IPS-20b (cell line): ENCODE measurements around the gene FBF1.
"Not testable (repeated sequence)": the region's sequence is repeated elsewhere in the genome, so short reads cannot be mapped to it uniquely, and the experiment has no call there.

ENCODE experiments used
- H3K27ac ChIP-seq: one replicate; pipeline ENCODE4 v1.5.1; 2013; ENCODE audit warnings: low read length
- H3K27me3 ChIP-seq: 2 replicates; pipeline ENCODE4 v1.6.1; 2013; ENCODE audit warnings: mild to moderate bottlenecking, low read length, inconsistent platforms; ENCODE audit not compliant: insufficient read depth
- H3K36me3 ChIP-seq: 2 replicates; pipeline ENCODE4 v1.6.1; 2013; ENCODE audit warnings: low read depth, mild to moderate bottlenecking, inconsistent platforms, low read length, moderate library complexity; ENCODE audit not compliant: insufficient read depth
- H3K4me1 ChIP-seq: 2 replicates; pipeline ENCODE4 v1.6.1; 2013; ENCODE audit warnings: mild to moderate bottlenecking, control low read depth, inconsistent platforms, low read length, moderate library complexity; ENCODE audit not compliant: insufficient read depth
- H3K4me3 ChIP-seq: 2 replicates; pipeline ENCODE4 v1.5.1; 2013; ENCODE audit warnings: mild to moderate bottlenecking, low read length, inconsistent platforms
- H3K9ac ChIP-seq: 2 replicates; pipeline ENCODE4 v1.6.1; 2013; ENCODE audit warnings: low read depth, mild to moderate bottlenecking, inconsistent platforms, low read length, moderate library complexity
- H3K9me3 ChIP-seq: 2 replicates; pipeline ENCODE4 v1.6.1; 2013; ENCODE audit warnings: mild to moderate bottlenecking, low read depth, low read length, inconsistent platforms; ENCODE audit not compliant: insufficient read depth

Gene FBF1

DNA sequence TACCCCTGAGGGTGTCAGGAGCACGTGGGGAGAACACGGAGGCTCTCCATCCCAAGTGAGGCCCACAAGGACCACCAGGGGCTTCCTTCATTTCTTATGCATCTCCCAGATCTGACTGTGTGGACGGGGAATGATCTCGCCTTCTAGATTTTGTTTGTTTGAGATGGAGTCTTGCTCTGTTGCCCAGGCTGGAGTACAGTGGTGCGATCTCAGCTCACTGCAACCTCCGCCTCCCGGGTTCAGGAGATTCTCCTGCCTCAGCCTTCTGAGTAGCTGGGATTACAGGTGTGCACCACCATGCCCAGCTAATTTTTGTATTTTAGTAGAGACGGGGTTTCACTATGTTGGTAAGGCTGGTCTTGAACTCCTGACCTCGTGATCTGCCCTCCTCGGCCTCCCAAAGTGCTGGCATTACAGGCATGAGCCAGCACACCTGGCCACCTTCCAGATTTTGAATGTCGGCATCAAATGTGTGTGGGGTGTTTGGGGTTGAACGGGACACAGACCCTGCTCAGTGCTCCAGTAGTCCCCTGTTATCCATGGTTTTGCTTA lies 72.0 kb downstream of the FBF1 start:
- H3K27me3 ChIP-seq, H3K4me1 ChIP-seq, H3K27ac ChIP-seq, H3K36me3 ChIP-seq, H3K9me3 ChIP-seq, H3K4me3 ChIP-seq, H3K9ac ChIP-seq: not testable (repeated sequence)

DNA sequence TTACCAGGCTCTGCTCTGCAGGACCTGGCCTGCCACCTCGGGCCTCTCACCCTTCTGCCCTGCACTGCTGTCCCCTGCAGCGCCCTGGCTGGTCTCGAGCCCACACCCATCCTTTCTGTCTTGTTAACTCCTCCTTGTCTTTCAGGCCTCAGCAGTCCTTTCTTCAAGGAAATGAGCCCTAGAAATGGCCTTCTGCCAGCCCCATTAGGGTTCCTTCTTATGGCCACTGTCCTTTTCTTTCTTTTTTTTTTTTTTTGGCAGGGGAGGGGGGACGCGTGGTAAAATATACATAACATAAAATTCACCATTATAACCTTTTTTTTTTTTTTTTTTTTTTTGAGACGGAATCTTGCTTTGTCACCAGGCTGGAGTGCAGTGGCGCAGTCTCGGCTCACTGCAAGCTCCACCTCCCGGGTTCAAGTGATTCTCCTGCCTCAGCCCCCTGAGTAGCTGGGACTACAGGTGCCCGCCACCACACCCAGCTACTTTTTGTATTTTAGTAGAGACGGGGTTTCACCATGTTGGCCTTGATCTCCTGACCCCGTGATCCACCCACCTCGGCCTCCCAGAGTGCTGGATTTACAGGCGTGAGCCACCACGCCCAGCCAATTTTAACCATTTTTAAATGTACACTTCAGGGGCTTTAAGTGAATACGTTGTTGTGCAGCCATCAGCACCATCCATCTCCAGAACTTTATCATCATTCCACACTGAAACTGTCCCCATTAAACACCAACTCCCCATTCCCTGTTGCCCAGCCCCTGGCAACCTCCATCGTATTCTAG lies 75.2 kb downstream of the FBF1 start:
- not testable (repeated sequence) for H3K4me1 ChIP-seq, H3K27me3 ChIP-seq, H3K4me3 ChIP-seq, H3K36me3 ChIP-seq, H3K27ac ChIP-seq, H3K9me3 ChIP-seq, H3K9ac ChIP-seq

DNA sequence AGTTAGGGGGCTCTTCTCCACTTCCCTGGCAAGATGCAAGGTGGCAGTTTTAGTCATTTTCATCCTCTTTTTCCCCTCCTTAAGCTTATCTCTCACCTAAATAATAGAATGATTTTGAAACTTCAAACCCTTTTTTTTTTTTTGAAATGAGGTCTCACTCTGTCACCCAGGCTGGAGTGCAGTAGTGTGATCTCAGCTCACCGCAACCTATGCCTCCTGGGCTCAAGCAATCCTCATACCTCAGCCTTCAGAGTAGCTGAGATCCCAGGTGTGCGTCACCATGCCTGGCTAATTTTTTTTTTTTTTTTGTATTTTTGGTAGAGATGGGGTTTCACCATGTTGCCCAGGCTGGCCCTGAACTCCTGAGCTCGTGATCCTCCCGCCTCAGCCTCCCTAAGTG lies 76.0 kb downstream of the FBF1 start:
- not testable (repeated sequence) for H3K4me1 ChIP-seq, H3K36me3 ChIP-seq, H3K9ac ChIP-seq, H3K27ac ChIP-seq, H3K9me3 ChIP-seq, H3K4me3 ChIP-seq, H3K27me3 ChIP-seq

- Histone ChIP-seq H3K27me3 (no peaks in the 10 kb centered on the region), H3K4me3 (no peak overlapping the region), H3K9ac (no peak overlapping the region), H3K27ac (no peak overlapping the region), H3K4me1 (no peaks in the 10 kb centered on the region), H3K9me3 (no peaks in the 10 kb centered on the region), H3K36me3 (no peaks in the 10 kb centered on the region)
Measured at GRCh38 chr17:75864448-75864871, 76.4 kb downstream of the FBF1 start.

DNA sequence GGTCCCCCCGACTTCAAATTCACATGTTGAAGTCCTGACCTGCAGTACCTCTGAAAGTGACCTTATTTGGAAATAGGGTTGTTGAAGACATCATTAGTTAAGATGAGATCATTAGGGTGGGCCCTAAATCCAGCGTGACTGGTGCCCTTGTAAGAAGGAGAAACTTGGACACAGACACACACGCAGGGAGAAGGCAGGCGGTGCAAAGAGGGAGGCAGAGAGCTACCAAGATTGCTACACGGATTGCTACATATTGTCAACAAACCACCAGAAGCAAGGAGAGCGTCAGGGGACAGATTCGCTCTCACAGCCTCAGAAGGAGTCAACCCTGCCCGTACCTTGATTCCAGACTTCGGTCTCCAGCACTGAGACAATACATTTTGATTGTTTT lies 78.9 kb downstream of the FBF1 start:
- Histone ChIP-seq H3K36me3 (no peaks in the 10 kb centered on the region), H3K27me3 (no peaks in the 10 kb centered on the region), H3K4me3 (no peak overlapping the region), H3K27ac (no peak overlapping the region), H3K9ac (no peak overlapping the region), H3K9me3 (no peaks in the 10 kb centered on the region), H3K4me1 (no peaks in the 10 kb centered on the region)
